ENCODE results near the gene ZBTB8A.

- TF ChIP-seq EZH2 (IDR thresholded peaks at IDR 0.05) (no peak), POLR2AphosphoS5 (IDR thresholded peaks at IDR 0.05; ENCODE audit: borderline replicate concordance, low read depth, low read length) (peak; percentile 60; the same call in 1 of the 2 replicates), FOXP2 (optimal IDR thresholded peaks at IDR 0.05; ENCODE audit: control extremely low read depth, extremely low read length, insufficient read depth) (no peak)
Observed at GRCh38 chr1:32612189-32612881, 73.1 kb downstream of the ZBTB8A start.

Data from SK-N-MC (cell line).